Ascending aorta (tissue), 2 donors: ENCODE results near the gene PITPNC1. TPM values are rescaled to one million over a fixed set of nuclear protein-coding genes. Genes with fewer than 3 reads are reported as not detected.

ENCODE experiments used
- DNase-seq, 2 donors: peaks; one replicate each; pipeline ENCODE4 v3.0.0-alpha.2; 2019; ENCODE audit warnings: low spot score in 2 of 2
- H3K27ac ChIP-seq, 2 donors: fragments of 200-600 bp; sonication (generic); one replicate each; pipeline ENCODE4 v1.5.1; 2016 to 2017; ENCODE audit warnings: mild to moderate bottlenecking in 1 of 2
- H3K27me3 ChIP-seq: fragments of 200-600 bp; sonication (generic); one replicate; pipeline ENCODE4 v1.5.1; 2017
- H3K36me3 ChIP-seq, 2 donors: fragments of 200-600 bp; sonication (generic); one replicate each; pipeline ENCODE4 v1.5.1; 2016
- H3K4me1 ChIP-seq, 2 donors: fragments of 200-600 bp; sonication (generic); one replicate each; pipeline ENCODE4 v1.5.1; 2016 to 2017; ENCODE audit warnings: mild to moderate bottlenecking in 1 of 2
- H3K4me3 ChIP-seq, 2 donors: fragments of 200-600 bp; sonication (generic); one replicate each; pipeline ENCODE4 v1.5.1; 2016 to 2017; ENCODE audit warnings: mild to moderate bottlenecking in 1 of 2
- H3K9me3 ChIP-seq, 2 donors: fragments of 200-600 bp; sonication (generic); one replicate each; pipeline ENCODE4 v1.5.1; 2016
- CTCF ChIP-seq, 3 experiments: fragments of 200-600 bp in 2 of 3; fragments of 450-650 bp in 1 of 3; sonication (generic) in 2 of 3; IDR thresholded peaks; one replicate each; pipeline ENCODE4 v1.5.1; 2016 to 2019; ENCODE audit warnings: antibody characterized with exemption in 3 of 3, mild to moderate bottlenecking in 1 of 3, moderate library complexity in 1 of 3
- intact Hi-C: fragments of 100-400 bp; cut with DNase I; formaldehyde crosslinking; loops from one replicate; pipeline ENCODE4 v1.15.1; 2023
- total RNA-seq: library from RNA; depleted of rRNA; stranded (reverse); fragments of >200 nt; gene quantifications from one replicate; pipeline ENCODE4 v1.1.0, GENCODE V29; 2016

PITPNC1 gene
- total RNA-seq, 1 donor from 2014 or later: 10.9 TPM

GRCh38 chr17:67558740-67559380 is 181.8 kb downstream of the PITPNC1 start:
- Histone ChIP-seq H3K27ac (no peak overlapping the region), H3K4me3 (no peak overlapping the region), H3K27me3 (no peaks in the 10 kb centered on the region), H3K4me1 (no peaks in the 10 kb centered on the region), H3K9me3 (no peaks in the 10 kb centered on the region), H3K36me3 (no peaks in the 10 kb centered on the region)
- intact Hi-C loops: no loop called here
- TF ChIP-seq CTCF (IDR thresholded peaks at IDR 0.05): no peak
- no peak for DNase-seq

- no peak for DNase-seq
- intact Hi-C loops: no loop called here
- TF ChIP-seq CTCF (IDR thresholded peaks at IDR 0.05): no peak
- no peak overlapping the region for H3K4me3 ChIP-seq
- H3K27me3 ChIP-seq: no peaks in the 10 kb centered on the region
- no peaks in the 10 kb centered on the region for H3K36me3 ChIP-seq
- H3K27ac ChIP-seq: no peak overlapping the region
- H3K9me3 ChIP-seq: no peaks in the 10 kb centered on the region
- no peaks in the 10 kb centered on the region for H3K4me1 ChIP-seq
These were observed 182.4 kb downstream of the PITPNC1 start for GRCh38 chr17:67559381-67559966.

GRCh38 chr17:67562005-67562404 is 184.9 kb downstream of the PITPNC1 start:
- Histone ChIP-seq H3K27me3 (no peaks in the 10 kb centered on the region), H3K4me1 (no peaks in the 10 kb centered on the region), H3K27ac (no peak overlapping the region), H3K9me3 (no peaks in the 10 kb centered on the region), H3K36me3 (no peaks in the 10 kb centered on the region), H3K4me3 (no peak overlapping the region)
- no peak for TF ChIP-seq CTCF (IDR thresholded peaks at IDR 0.05)
- no peak for DNase-seq
- intact Hi-C loops: no loop called here

GRCh38 chr17:67563692-67564228 is 186.7 kb downstream of the PITPNC1 start:
- Histone ChIP-seq H3K4me1 (no peaks in the 10 kb centered on the region), H3K4me3 (no peak overlapping the region), H3K27me3 (no peaks in the 10 kb centered on the region), H3K27ac (no peak overlapping the region), H3K36me3 (no peaks in the 10 kb centered on the region), H3K9me3 (no peaks in the 10 kb centered on the region)
- DNase-seq: no peak
- TF ChIP-seq CTCF (IDR thresholded peaks at IDR 0.05): no peak
- intact Hi-C loops: no loop called here

- Histone ChIP-seq H3K27me3 (no peaks in the 10 kb centered on the region), H3K27ac (no peak overlapping the region), H3K4me3 (no peak overlapping the region), H3K9me3 (no peaks in the 10 kb centered on the region), H3K36me3 (no peaks in the 10 kb centered on the region), H3K4me1 (no peaks in the 10 kb centered on the region)
- no peak for TF ChIP-seq CTCF (IDR thresholded peaks at IDR 0.05)
- intact Hi-C loops: no loop called here
- DNase-seq: no peak
These were observed 188.0 kb downstream of the PITPNC1 start for GRCh38 chr17:67565068-67565467.
